NOMO-1 (cell line): ENCODE measurements around the gene TIGD6.

ENCODE experiments used
- DNase-seq, 2 experiments: peaks; one replicate each; lab custom pipeline; 2025; ENCODE audit not compliant: unreplicated experiment in 2 of 2; lab: John Stamatoyannopoulos, UW

The TIGD6 gene

GRCh38 chr5:149981206-149981605 lies 19.2 kb downstream of the TIGD6 start:
- no peak for DNase-seq

- DNase-seq = no peak
Observed at GRCh38 chr5:149979896-149980295, 20.6 kb downstream of the TIGD6 start.

DNA sequence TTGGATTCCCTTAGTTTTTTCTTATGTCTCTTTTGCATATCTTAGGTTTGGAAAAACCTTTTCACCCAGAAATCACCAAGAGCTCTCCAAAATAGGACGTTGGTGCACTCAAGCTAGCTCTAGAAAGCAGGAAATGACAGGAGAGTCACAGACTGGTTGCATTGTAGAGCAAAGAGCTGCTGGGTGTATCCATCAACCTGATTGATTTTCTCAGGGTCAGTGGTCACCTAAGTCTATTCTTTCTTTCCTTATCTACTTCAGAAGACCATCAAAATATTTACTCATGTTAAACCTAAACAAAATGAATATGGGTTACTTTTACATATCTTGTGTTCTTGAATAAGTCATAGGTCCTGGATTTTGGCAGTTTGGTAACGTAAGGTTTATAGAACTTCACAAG lies 25.0 kb downstream of the TIGD6 start:
- no peak for DNase-seq

DNA sequence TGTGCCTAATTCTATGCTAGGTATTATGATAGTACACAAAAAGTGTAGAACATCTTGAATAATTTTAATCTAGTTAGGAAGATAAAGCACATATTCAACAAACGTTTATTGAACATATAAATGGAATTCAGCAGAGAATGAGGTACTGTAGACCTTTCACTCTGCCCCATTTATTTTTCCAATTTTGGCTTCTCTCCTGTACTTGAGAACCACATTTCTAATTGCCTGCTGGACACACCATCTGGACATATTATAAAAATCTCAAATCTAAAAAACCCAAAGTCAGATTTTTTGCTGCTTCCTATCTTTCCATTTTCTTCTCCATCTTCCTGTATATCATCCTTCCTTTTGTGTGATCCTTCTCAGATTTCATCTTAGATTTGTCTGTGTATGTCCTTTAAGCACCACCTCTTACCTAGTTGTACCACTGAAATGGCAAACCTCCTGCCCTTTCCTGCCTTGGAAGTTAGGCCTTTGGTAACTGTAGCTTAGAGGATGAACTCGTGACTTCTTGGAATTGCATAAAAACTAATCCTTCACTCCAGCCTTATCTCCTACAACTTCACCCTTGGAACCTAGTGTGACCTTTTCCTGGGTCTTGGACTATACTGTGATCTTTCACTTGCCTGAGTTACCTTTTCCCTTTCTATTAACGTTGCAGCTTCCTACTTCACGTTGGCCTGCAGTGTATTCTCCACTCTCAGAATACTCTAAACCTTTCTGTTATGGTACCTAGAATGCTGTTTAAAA lies 31.1 kb downstream of the TIGD6 start:
- no peak for DNase-seq

DNA sequence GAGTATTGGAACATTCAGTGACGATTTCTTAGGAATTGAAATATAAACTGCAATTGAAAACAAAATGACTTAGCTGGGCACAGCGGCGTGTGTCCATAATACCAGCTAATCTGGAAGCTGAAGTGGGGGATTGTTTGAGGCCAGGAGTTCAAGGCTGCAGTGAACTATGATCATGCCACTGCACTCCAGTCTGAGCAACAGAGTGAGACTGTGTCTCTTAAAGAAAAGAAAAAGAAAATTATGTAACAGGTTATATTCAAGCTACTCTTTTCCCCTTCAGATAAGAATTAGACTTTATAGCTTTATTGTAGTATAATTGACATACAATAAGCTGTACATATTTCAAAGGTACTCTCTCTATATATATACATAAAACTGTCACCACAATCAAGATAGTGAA lies 33.5 kb downstream of the TIGD6 start:
- DNase-seq = no peak

- no peak for DNase-seq
Observed at GRCh38 chr5:149963729-149964128, 36.7 kb downstream of the TIGD6 start.

DNA sequence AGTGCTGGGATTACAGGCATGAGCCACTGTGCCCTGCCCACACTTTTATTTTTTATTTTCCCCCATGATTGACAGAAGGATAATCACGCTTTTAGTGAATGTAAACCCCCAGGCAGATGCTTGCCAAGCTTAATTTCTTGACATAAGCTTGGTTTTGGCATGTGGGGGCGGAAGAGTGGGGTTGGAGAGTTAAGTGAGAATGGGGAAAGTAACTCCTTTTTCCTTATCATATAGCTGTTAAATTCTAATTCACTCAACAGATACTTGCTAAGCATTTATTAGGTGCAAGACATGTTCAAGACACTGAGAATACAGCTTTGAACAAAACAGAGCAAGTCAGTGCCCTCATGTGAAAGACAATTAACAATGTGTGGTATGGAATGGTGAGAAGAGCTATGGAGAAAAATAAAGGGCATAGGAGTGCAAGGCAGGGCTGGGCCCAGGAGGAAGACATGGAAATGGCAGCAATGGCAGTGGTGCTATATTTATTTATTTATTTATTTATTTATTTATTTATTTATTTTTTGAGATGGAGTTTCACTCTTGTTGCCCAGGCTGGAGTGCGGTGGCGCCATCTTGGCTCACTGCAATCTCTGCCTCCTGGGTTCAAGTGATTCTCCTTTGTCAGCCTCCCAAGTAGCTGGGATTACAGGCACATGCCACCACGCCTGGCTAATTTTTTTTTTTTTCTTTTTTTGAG lies 37.7 kb downstream of the TIGD6 start:
- DNase-seq = no peak

- DNase-seq = peak in 1 of 2 experiments; percentile 26
Observed at GRCh38 chr5:149961957-149962409, 38.5 kb downstream of the TIGD6 start.

- no peak for DNase-seq
Observed at GRCh38 chr5:149961186-149961685, 39.2 kb downstream of the TIGD6 start.

GRCh38 chr5:149960272-149961185 lies 39.9 kb downstream of the TIGD6 start, which contains the start of gene SLC26A2:
Gene SLC26A2 (plus strand): TSS chr5:149960758. CDS start chr5:149977653, 16,895 bp downstream.
- peak; percentile 97 to 99 for DNase-seq

DNA sequence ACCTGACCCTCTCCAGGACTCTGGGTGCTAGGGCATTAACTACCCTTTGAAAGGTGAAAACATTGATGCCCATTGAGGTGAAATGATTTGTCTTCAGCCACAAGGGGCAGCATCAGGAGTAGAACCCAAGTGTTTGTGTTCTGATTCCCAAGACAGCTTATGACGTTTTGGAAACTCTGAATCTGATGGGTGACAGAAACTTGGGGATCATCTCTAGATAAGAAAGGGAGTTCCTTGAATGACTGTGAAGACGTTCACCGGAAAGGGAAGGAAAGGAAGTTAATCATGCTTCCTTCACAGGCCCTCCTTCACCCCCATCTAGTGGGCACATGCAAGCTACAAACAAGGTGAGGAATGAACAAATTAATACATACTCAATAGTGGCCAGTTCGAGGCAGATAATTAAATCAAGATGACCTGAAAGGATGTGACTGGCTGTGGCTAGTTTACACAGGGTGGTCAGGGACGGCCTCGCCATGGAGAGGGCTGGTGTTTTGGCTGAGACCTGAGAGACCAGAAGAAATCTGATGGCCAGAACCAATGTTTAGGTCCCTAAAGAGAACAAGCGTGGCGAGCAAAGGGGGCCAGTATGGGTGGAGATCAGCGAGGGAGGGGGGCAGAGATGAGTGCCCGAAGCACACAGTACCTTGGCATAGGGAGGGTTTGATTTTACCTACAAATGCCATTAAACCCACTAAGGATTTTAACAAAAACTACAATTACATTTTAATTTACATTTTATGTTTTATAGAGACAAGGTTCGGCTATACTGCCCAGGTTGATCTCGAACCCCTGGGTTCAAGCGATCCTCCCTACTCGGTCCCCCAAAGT lies 40.8 kb downstream of the TIGD6 start:
- peak; percentile 52 to 53 for DNase-seq

DNA sequence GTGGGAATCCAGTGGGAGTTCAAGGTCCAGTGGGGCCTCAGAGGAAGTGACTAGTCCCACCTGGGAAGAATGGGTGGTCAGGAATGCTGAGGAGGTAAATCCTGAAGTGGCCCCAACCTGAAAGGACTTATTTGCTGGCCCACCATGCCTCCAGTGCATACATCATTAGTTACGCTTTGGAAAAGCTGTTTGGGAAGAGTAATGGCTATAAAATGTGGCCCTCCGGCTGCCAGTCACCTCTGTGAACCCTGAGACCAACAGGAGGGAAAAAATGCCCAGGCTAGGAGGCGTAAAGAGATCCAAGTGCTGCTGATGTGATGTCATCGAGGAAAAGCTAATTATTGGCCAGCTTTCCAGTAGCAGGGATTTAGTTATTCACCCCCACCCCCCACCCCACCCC lies 42.6 kb downstream of the TIGD6 start:
- no peak for DNase-seq

GRCh38 chr5:149956685-149957084 lies 43.8 kb downstream of the TIGD6 start:
- no peak for DNase-seq

GRCh38 chr5:149954798-149955197 lies 45.7 kb downstream of the TIGD6 start:
- no peak for DNase-seq

- no peak for DNase-seq
Observed at GRCh38 chr5:149953436-149954121, 46.9 kb downstream of the TIGD6 start.

GRCh38 chr5:149951138-149951749 lies 49.2 kb downstream of the TIGD6 start:
- peak in 1 of 2 experiments; percentile 4 for DNase-seq

DNA sequence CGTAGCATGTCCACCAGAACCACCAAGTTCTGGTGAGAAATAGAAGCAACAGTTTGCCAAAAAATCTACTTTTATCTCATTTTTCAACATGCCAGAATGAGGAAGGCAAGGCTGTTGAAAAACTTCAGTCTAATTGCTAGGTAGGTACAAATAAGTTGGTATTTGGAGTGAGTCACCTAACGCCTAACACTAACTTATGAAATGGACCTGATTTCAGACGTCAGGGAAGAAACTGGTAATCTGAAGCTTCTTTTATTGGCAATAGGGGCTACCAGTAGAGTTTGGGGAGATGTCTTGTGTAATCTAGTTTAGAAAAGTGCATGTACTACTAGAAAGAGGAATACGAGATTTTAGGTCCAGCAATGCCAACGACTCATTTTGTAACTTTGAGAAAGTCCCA lies 51.5 kb downstream of the TIGD6 start:
- peak; percentile 37 to 64 for DNase-seq

DNA sequence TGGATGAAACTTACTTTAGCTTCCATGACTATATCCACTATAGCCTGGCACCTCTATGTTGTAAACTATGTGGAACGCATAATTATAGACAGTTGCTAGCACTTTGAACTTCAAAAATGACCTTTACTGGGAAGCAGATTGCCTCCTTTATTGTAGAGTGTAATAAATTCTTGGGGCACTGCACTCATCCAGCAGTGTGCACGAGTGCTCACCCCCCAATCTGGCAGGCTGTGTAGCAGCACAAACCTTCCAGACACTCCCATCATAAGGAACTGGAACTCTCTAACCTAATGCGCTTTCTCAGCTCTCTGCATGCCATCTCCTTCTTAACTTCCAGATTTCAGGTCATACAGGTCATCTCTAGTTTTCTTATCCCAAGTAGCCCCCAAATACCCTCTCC lies 54.3 kb downstream of the TIGD6 start:
- no peak for DNase-seq

GRCh38 chr5:149944666-149945065 lies 55.8 kb downstream of the TIGD6 start, which contains the start of gene PDE6A:
Gene PDE6A (minus strand): TSS chr5:149944793. CDS start chr5:149944673, 120 bp downstream.
- DNase-seq = no peak
